HT1080 (cell line): ENCODE measurements around the gene SH3RF3. TPM values are rescaled to one million over a fixed set of nuclear protein-coding genes. Genes with fewer than 3 reads are reported as not detected.

Experiments used
- DNase-seq: peaks from one replicate; pipeline ENCODE4 v3.0.0-alpha.2; 2015; ENCODE audit warnings: low read depth
- total RNA-seq: library from RNA; depleted of rRNA; stranded (reverse); fragments of >200 nt; shearing (Covaris generic); gene quantifications from 2 replicates; pipeline ENCODE4 v1.2.3, GENCODE V29; 2014

Gene SH3RF3
- total RNA-seq, 1 experiment from 2014 or later, result 5.0 TPM

- no peak for DNase-seq
These were observed 202.1 kb downstream of the SH3RF3 start for GRCh38 chr2:109331081-109331480.

GRCh38 chr2:109331896-109332848 lies 203.2 kb downstream of the SH3RF3 start:
- DNase-seq, result peak; percentile 97

- no peak for DNase-seq
These were observed 203.9 kb downstream of the SH3RF3 start for GRCh38 chr2:109332880-109333279.

GRCh38 chr2:109333414-109334210 lies 204.6 kb downstream of the SH3RF3 start:
- peak; percentile 42 for DNase-seq

GRCh38 chr2:109335631-109336176 lies 206.7 kb downstream of the SH3RF3 start:
- DNase-seq, result peak; percentile 84

- DNase-seq, result no peak
These were observed 207.3 kb downstream of the SH3RF3 start for GRCh38 chr2:109336296-109336695.

- no peak for DNase-seq
These were observed 208.2 kb downstream of the SH3RF3 start for GRCh38 chr2:109337221-109337620.

GRCh38 chr2:109339519-109339966 lies 210.5 kb downstream of the SH3RF3 start:
- peak; percentile 89 for DNase-seq

GRCh38 chr2:109340381-109340780 lies 211.4 kb downstream of the SH3RF3 start:
- DNase-seq, result no peak

GRCh38 chr2:109341355-109342255 lies 212.6 kb downstream of the SH3RF3 start:
- peak; percentile 34 for DNase-seq

GRCh38 chr2:109342256-109342850 lies 213.3 kb downstream of the SH3RF3 start:
- DNase-seq, result no peak

GRCh38 chr2:109342930-109343329 lies 213.9 kb downstream of the SH3RF3 start:
- DNase-seq, result no peak

- no peak for DNase-seq
These were observed 214.5 kb downstream of the SH3RF3 start for GRCh38 chr2:109343460-109343859.

GRCh38 chr2:109344270-109344805 lies 215.3 kb downstream of the SH3RF3 start:
- no peak for DNase-seq

- no peak for DNase-seq
These were observed 216.1 kb downstream of the SH3RF3 start for GRCh38 chr2:109345091-109345490.

GRCh38 chr2:109345653-109346480 lies 216.9 kb downstream of the SH3RF3 start:
- no peak for DNase-seq

- no peak for DNase-seq
These were observed 217.7 kb downstream of the SH3RF3 start for GRCh38 chr2:109346601-109347228.

GRCh38 chr2:109347626-109348025 lies 218.6 kb downstream of the SH3RF3 start:
- DNase-seq, result no peak

GRCh38 chr2:109348190-109348589 lies 219.2 kb downstream of the SH3RF3 start:
- DNase-seq, result no peak
